ENCODE results near the gene C1QTNF1.

The C1QTNF1 gene

GRCh38 chr17:79023886-79024771 lies at the start of gene C1QTNF1:
Gene C1QTNF1, plus strand, starts transcription at chr17:79024169. Its CDS starts 19,800 bp downstream, at chr17:79043969.
- DNase-seq: no peak

- no peak for DNase-seq
Observed at GRCh38 chr17:78974635-78975591, 49.1 kb upstream of the C1QTNF1 start.

- DNase-seq: no peak
Observed at GRCh38 chr17:78976907-78977680, 46.9 kb upstream of the C1QTNF1 start.

- DNase-seq: no peak
Observed at GRCh38 chr17:78977681-78977943, 46.4 kb upstream of the C1QTNF1 start.

- no peak for DNase-seq
Observed at GRCh38 chr17:78977997-78978973, 45.7 kb upstream of the C1QTNF1 start.

- DNase-seq: peak; percentile 22
Observed at GRCh38 chr17:78979780-78980623, 44.0 kb upstream of the C1QTNF1 start, which contains the start of gene LGALS3BP. Gene LGALS3BP, minus strand, starts transcription at chr17:78979923. Its CDS starts 2,732 bp downstream, at chr17:78977191.

GRCh38 chr17:78980624-78980972 lies 43.4 kb upstream of the C1QTNF1 start:
- no peak for DNase-seq

GRCh38 chr17:78981010-78981888 lies 42.7 kb upstream of the C1QTNF1 start:
- no peak for DNase-seq

GRCh38 chr17:78985395-78985794 lies 38.6 kb upstream of the C1QTNF1 start:
- no peak for DNase-seq

GRCh38 chr17:78986048-78986648 lies 37.8 kb upstream of the C1QTNF1 start:
- peak; percentile 19 for DNase-seq

- no peak for DNase-seq
Observed at GRCh38 chr17:78986649-78987328, 37.2 kb upstream of the C1QTNF1 start.

GRCh38 chr17:78988152-78988551 lies 35.8 kb upstream of the C1QTNF1 start:
- no peak for DNase-seq

GRCh38 chr17:78990349-78991016 lies 33.5 kb upstream of the C1QTNF1 start:
- DNase-seq: no peak

- DNase-seq: no peak
Observed at GRCh38 chr17:78991017-78991738, 32.8 kb upstream of the C1QTNF1 start.

- DNase-seq: no peak
Observed at GRCh38 chr17:78991906-78992532, 31.9 kb upstream of the C1QTNF1 start.

- DNase-seq: no peak
Observed at GRCh38 chr17:78992542-78993212, 31.3 kb upstream of the C1QTNF1 start.

Data from CD4-positive, alpha-beta T cell treated with Interferon gamma for 1 hour (primary cell).